Stimulated activated CD8-positive, alpha-beta memory T cell treated with anti-CD3 and anti-CD28 coated beads, Interleukin-12 subunit alpha, Interleukin-12 subunit beta, amount 100 ng/mL, for 4 hours (primary cell): ENCODE data around the gene SHISAL2A.

Source experiments
- DNase-seq: peaks from one replicate; pipeline ENCODE4 v3.0.0-alpha.2; 2020; ENCODE audit warnings: low read depth

SHISAL2A gene

DNA sequence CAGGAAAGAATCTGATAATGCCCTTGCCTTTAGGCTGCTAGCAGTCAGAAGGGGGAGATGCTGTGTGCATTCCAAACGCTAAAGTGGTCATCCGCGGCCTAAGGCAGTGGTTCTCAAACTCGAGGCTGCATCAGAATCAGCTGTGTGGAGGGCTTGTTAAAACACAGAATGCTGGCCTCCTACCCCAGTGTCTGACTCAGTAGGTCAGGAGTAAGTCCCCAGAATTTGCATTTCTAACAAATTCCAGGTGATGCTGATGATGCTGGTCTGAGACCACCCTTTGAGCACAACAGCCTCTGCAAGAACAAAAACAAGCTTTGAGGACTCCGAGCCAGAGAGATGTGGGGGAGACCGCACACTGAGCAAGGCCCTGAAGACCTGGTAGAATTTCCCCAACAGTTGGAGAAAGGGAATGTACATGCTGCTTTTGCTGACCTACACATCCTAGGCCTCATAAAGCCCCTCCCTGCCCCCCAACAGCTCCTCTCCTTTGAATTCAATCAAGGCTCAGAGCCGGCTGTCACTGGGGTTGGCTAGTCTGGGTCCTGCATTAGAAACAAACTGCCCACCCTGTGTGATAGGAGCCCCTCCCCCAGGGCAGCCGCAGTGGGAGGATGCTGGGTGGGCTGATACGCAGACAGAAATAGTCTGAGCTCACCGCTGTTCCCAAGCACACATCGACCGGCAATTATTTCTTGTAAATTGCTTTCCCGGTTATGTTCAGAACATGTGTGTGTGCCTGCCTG, 27.1 kb downstream of the SHISAL2A start:
- no peak for DNase-seq

DNA sequence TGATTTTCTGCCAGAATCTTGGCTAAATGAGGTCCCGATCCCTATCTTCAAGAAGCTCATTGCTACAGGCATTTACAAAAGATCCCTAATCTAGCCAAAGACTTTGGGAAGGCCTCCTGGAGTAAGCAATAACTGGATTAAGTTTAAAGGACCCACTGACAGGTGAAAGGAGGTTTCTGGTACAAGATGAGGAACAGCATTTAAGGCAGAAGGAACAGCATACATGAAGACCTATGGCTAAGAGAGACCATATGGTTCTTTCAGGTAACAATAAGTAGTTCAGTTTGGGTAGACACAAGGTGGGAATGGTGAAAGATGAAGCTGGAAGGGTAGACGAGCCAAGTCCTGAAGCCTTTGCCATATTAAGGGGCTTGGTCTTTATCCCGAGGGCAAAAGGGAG, 27.8 kb downstream of the SHISAL2A start:
- DNase-seq = no peak

DNA sequence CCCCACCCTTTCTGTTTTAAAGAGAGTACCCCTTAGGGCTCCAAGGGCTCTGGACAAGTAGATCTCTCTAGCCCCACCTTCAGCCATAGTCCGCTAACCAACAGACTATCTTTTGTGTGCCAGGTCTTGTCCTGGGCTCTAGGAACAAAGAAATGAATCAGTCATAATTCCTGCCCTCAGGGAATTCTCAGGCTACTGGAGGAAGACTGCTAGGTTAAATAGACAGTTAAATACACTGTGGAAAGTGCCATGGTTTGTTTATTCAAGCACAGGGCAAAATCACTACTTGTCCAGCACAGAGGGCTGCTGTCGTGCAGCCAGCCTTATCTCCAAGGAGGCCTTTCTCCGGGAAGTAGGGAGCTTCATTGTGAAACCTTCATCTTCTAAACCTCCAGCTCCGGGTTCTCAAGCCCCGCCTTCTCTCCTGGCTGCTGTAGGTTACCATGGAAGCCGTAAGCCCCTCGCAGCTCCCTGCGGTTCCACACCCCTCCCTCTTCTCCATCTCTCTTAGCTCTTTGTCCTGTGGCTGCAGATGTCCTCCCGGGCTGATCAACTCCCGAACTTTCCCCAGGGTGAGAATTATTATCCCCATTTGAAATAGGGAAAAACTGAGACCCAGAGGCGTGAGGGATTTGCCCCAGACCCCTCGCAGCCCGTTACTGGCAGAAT, 29.8 kb downstream of the SHISAL2A start:
- no peak for DNase-seq

DNA sequence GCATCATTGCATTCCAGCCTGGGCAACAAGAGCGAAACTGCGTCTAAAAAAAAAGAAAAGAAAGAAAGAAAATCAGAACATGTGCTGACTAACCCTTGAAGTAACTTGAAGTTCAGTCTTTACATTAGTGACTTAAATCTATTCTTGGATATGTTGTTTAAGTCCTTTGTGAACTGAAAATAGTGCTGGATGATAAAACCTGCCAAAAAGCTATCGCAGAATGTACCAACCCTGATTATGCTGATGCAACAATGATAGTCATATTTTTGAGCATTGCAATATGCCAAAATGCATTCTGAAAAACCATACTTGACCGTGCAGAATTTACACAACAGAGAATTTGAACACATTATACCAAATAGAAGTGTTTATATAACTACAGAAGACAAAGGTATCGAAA, 30.7 kb downstream of the SHISAL2A start:
- DNase-seq = no peak

DNA sequence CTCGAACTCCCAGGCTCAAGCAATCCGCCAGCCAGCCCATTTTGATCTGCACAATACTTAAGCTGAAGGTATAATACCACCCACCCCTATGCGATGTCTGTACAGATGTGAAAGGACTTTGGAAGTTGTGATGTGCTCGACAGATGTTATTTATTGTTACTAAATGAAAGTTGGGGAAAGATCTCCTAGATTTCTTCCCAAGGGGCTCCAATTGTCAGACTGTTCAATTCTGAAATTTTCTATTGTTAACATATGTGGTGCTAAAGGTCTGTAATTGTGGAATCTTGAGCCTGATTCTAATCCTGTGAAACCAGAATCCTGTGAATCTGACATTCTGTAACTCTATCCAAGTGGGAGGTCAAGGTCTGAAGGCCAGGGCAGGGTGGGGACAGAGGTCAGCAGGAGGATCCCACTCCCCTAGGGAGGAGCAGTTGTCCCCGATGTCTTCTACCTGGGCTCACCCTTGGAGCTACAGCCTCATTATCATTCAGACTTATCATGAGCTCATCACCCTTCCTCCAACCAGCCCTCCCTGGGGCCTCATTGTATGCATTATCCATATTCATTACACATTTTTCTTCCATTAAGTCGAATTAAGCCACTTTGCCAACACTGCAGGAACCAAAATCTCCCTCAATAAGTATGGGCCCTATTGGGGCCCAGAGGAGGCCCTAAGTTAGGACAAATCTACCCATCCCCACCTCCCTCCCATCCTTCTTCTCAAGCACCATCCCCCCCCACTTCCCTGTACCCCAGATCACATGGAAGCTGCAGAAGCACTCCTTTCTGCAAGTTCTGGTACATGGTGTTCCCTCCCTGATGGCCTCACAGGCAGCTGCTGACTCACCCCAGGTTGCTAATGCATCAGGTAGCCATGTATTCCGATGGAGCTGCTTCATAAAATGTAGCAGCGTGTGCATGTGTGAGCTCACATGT, 32.3 kb downstream of the SHISAL2A start:
- no peak for DNase-seq

DNA sequence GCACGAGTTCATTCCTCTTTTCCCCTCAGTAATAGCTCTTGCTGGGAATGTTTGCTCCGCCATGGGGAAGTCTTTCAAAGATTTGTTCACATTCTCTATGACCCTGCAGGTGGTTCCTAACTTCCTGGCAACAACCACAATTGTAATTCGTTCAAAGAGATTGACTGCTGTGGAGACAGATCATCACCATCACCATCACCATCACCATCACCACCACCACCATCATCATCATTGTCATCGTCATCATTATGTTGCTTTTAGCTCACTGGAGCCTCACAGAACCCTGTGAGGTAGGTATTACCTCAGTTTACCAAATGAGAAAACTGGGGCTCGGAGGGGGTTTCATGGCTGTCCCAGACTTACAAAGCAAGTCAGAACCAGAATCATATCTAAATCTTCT, 34.3 kb downstream of the SHISAL2A start:
- DNase-seq = no peak

DNA sequence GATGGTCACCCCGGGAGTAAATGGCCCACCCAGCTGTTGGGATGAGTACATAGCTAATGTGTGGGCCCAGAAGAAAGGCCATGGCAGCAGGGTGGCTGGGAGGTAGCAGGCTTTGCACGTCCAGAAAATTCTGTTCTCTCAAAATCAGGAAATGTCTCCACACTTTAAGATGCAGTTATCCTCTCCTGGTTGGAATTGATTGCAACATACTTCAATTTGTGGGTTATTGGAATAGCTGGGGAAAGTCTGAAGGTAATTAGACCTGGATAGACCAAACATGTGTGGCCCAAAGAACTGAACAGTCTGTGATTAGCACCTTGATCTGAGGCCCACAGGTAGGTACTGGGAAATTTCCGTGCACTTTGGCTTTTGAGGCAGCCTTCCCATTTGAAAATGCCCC, 35.0 kb downstream of the SHISAL2A start:
- no peak for DNase-seq

DNA sequence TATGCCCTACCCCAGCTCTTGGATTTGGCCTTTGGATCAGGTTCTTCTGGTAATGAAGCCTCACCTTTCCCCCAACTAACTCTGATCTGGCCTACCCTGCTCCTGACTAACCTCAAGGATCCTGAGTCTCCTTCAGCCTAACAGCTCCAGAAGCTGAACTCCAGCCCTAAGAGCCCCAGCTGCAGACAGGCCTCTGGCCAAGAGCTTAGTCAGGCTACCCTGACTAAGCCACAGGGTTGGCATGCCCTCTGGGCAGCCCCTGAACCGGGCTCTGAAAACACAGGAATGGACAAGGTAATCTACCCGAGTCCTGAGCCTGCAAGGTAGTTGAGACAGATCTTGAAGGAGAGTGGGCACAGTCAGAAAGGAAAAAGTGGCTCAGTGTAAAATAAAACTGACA, 35.7 kb downstream of the SHISAL2A start:
- no peak for DNase-seq

DNA sequence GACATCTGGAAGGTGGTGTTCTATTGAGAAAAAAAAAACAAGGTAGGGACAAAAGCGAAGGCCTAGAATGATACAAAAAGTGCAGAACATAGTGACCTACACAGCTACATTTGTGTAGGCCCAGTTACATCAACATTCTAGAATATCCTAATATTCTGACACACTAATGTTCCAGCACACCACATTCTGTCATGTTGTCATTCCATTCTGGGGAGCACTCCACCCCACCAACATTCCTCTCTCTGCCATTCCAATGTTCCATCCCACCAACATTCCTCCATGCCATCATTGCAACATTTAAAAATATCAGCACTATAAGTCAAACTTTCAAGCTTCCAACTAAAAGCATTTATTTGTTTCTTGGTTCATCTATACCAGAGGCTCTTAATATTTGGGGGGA, 36.7 kb downstream of the SHISAL2A start:
- no peak for DNase-seq

DNA sequence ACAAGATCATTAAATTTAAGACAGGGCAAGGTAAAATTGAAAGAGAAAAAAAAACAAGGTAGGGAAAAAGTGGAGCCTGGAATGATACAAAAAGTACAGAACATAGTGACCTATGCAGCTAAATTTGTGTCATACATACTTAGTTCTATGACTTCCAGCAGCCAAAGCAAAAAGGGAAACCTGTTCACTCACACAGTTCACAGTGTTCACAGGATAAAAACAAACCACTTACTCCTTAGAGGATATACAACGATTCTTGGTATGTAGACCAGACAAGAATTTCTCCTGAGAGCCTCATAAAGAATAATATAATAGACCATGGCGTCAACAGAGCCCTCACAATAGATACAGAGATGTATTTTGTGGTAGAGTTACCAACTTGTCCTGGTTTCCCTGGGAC, 37.6 kb downstream of the SHISAL2A start:
- DNase-seq = no peak

DNA sequence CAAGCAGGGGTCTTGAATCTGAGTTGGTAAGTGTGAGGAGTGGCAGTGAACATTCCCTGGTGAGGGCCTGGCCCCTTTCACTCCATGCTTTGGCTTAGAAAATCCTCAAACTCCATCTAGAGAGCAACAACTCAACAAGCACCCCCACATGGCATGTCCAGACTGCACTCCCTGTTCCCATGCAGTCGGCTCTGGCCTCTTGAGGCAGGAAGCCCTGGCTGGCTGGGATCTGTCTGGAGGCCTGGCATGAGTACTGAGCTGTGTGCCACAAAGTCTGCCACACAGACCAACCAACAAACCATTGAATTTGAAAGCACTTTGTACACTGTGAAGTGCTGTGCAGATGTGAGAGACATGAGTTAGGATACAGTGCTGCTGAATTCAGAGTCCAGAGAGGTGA, 40.0 kb downstream of the SHISAL2A start:
- no peak for DNase-seq

DNA sequence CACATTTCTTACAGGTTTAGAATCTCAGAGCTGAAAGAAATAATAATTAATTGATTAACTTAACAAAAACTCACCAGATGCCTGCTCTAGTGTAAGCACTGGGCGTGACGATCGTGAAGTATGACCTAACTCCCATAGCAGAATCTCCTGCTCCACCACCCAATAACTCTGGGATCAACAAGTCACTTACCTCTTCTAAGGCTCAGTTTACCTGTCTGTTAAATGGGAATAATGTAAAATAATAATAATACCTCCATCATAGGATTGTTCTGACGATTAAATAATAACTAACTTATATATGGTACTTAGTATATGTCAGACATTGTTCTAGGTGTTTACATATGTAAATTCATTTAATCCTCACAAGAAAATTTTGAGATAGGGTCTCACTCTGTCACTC, 40.5 kb downstream of the SHISAL2A start:
- no peak for DNase-seq

DNA sequence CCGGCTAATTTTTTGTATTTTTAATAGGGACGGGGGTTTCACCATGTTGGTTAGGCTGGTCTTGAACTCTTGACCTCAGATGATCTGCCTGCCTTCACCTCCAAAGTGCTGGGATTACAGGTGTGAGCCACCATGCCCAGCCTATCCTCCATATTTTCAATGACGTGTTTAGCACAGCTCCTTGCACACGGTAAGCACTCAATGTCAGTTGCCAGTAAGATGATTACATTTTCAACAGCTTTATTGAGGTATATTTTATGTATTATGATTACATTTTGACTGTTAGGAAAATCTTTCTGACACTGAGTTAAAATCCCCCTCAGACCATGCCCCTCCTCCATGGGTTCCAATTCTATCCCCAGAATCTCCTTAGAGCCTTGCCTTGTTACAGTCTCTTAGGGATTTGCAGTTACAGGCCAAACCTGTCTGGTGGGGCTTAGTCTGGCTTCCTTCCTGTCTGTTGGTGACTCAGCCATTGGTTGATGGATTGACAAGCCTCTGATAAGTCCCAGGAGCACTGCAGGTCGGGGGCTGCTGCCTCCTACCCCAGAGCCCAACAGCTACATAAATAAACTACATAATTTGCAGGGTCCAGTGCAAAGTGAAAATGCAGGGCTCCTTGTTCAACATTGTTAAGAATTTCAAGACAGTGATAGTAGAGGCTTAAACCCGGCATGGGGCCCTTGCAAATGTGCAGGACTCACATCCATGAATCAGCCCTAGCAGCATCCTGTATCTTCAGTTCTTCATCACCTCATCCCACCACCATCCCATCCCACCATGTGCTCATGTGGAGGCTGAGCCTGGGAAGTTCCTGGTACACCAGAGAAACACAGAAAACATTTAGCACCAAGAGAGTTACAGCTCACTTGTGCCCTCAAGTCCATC, 41.8 kb downstream of the SHISAL2A start:
- no peak for DNase-seq

DNA sequence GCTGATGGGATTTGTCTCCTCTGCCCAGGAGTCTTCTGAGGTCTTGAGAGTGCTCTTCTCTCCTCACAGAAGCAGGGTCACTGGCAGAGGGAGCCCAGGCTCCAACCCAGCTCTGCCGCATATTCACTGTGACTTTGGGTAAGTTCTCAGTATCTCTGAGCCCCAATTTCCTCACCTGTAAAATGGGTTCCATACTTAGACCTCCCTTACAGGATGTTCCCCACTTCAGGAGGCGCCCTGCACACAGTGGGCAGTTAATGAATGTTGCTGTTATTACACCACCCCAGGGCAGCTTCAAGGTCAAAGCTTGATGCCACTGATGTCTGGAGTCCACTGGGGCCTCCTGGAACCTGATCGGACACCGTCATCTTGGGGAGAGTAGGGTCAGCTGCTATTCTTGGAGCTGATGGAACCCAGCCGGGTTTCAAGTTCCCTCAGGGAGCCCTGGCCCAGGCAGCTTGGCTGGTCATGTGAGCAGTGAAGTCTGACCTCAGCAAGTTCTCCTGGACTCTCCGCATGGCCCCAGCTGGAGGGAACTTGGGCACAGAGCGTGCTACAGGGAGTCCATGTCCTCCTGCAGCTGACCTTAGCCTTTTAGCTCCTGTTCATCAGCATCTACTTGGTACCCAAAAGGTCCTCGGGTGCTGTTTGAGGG, 43.4 kb downstream of the SHISAL2A start:
- DNase-seq = no peak

DNA sequence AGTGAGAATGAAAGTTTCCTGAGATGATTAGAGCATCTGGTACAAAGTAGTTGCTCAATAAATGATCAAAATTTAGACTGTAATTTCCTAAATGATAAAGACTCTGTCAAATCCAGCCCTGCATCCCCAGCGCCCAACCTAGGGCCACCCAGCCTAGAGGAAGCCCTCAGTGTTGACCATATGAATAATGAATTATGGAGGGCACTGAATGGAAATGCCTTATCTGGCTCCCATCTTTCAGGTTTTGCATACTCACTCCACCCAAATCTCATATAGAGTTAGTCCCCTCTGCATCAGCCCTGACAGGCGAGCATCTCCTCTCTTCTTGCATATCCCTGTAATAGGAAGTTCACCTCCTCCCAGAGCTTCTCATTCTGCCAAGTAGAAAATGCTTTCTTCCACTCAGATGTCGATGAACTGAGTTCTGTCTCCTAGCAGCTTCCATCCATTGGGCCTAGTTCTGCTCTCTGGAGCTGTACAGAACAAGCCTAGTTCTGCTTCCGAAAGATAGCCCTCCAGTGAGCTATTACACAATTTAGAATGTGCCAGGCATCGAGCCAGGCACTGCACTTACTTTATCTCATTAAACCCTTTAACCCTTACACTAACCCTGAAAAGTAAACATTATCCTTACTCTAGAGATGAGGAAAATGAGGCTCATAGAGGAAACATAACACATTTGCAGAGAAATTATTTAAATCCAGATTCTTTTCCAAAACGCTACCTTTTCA, 44.3 kb downstream of the SHISAL2A start:
- no peak for DNase-seq

DNA sequence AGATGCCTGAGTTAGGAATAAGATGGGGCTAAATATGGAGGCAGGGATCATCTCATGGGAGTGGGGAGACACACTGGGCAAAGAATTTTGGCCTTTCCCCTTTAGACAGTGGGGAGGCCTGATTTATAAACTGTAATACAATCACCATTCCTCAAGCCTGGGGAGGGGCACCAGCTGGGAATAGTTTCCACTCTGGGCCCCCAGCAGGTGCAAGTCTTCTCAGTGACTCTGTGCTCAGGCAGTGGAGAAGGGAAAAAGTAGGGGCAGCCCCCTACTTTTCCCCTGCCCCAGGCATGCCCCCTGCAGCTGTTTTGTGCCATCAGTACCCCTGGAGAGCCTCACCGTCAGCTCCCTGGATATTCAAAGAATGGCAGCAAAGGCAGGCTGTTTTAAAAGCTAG, 46.1 kb downstream of the SHISAL2A start:
- DNase-seq = no peak

DNA sequence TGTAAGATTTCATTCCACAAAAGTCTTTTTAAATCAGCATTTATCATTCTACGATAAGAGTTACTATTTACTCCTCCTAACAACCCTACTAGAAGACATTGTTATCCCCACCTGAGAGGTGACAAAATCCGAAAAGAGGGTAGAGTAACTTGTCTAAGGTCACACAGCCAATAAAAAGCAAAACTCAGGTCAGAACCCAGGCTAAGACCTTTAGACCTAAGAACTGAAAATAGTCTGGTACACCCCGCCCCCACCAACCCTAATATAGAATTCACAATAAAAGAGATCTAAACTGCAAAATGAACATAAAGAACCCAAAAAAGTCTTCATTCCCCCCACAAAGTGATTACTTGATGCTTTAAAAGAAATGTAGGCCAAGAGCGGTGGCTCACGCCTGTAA, 46.5 kb downstream of the SHISAL2A start:
- DNase-seq = no peak

DNA sequence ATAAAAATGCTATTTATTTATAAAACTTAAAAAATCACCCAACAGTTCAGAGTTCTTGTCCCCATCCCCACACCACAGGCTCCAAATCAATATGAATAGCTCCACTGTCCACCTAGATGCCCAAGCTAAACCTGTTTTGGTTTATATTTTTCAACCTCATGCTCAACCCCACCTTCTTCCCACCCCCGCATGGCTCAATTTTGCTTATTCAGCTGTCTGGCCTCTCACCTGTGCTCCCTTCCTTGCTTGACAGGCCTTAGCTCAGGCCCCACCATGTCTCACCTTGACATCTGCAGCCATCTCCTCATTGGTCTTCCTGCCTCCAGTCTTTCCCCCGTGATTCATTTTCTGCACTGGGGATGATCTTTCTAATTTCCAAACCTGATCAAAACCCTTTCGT, 47.4 kb downstream of the SHISAL2A start:
- no peak for DNase-seq

DNA sequence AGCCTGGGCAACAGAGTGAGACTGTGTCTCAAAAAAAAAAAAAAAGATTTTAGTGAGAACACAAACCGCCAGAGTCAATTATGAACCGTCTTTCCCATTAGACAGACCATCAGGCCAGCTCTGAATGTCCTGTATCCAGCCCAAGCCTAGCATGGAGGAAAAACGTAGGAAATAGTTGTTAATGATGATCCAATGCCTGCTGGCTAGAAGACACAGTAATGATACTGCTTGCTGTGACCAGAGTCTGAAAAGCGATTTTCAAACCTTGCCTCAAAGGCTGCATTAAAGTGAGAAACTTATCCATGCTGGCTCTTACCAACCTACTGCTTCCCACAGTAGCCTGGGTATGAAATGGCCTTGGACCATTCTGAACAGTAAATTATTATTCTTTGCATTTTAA, 48.2 kb downstream of the SHISAL2A start:
- no peak for DNase-seq

DNA sequence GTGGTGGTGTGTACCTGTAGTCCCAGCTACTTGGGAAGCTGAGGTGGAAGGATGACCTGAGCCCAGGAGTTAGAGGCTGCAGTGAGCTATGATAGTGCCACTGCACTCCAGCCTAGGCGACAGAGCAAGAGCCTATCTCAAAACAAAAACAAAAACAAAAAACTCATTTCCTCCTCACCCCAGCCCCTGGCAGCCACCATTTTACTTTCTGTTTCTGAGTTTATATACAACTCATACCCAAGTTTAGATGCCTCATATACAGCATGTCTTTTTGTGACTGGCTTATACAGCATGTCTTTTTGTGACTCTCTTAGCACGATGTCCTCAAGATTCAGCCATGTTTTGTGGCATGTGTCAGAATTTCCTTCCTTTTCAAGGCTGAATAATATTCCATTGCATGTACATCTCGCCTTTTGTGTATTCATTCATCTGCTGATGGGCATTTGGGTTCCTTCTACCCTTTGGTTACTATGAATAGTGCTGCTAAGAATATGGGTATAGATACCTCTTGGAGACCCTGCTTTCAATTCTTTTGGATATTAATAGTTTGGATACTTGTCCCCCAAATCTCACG, 50.5 kb downstream of the SHISAL2A start:
- DNase-seq = no peak
